GM23338 (cell line): Measurements from ENCODE around the gene SIRPA.
"Not testable (repeated sequence)": the region's sequence is repeated elsewhere in the genome, so short reads cannot be mapped to it uniquely, and the experiment has no call there.

ENCODE experiments used
- CREB1 ChIP-seq: fragments of 250-450 bp; sonication (Bioruptor Pico); IDR thresholded peaks from 2 replicates; pipeline ENCODE4 v1.5.0; 2020; ENCODE audit warnings: low read depth, mild to moderate bottlenecking, moderate library complexity
- EZH2 ChIP-seq: fragments of 200-600 bp; sonication (generic); IDR thresholded peaks from one replicate; pipeline ENCODE4 v1.8.0; 2017; ENCODE audit warnings: antibody characterized with exemption, mild to moderate bottlenecking, low read depth; ENCODE audit not compliant: unreplicated experiment
- EZH2phosphoT487 ChIP-seq: fragments of 200-600 bp; sonication (generic); IDR thresholded peaks from one replicate; pipeline ENCODE4 v1.8.1; 2018; ENCODE audit warnings: antibody characterized with exemption; ENCODE audit not compliant: unreplicated experiment
- JUNB ChIP-seq: IDR thresholded peaks from one replicate; pipeline ENCODE4 v1.6.1; 2016; ENCODE audit warnings: antibody characterized with exemption; ENCODE audit not compliant: unreplicated experiment
- NANOG ChIP-seq: IDR thresholded peaks from 2 replicates; pipeline ENCODE4 v1.6.1; 2016; ENCODE audit warnings: antibody characterized with exemption, borderline replicate concordance
- POLR2AphosphoS5 ChIP-seq: IDR thresholded peaks from 2 replicates; pipeline ENCODE4 v1.6.1; 2016; ENCODE audit warnings: antibody characterized with exemption, low read depth
- STAT1 ChIP-seq: IDR thresholded peaks from one replicate; pipeline ENCODE4 v1.6.1; 2016; ENCODE audit warnings: antibody characterized with exemption; ENCODE audit not compliant: unreplicated experiment
- ZNF114 ChIP-seq: fragments of 250-450 bp; sonication (Bioruptor Pico); IDR thresholded peaks from 2 replicates; pipeline ENCODE4 v1.5.0; 2020; ENCODE audit warnings: mild to moderate bottlenecking, moderate library complexity
- ZNF331 ChIP-seq: fragments of 250-450 bp; sonication (Bioruptor Pico); IDR thresholded peaks from 2 replicates; pipeline ENCODE4 v1.5.0; 2020; ENCODE audit warnings: low read depth, mild to moderate bottlenecking, moderate library complexity
- TF ChIP-seq, protein P1 (sequence below), 2 experiments: fragments of 200-600 bp in 1 of 2; sonication (generic) in 1 of 2; conservative IDR thresholded peaks; 2 replicates each; pipeline versions ENCODE4 v1.5.1 to v1.6.1; 2016 to 2017; ENCODE audit warnings: antibody characterized with exemption in 2 of 2, low read depth in 2 of 2, mild to moderate bottlenecking in 2 of 2, moderate library complexity in 1 of 2
- TF ChIP-seq, protein P2 (sequence below): IDR thresholded peaks from one replicate; pipeline ENCODE4 v1.6.1; 2018; ENCODE audit warnings: antibody characterized with exemption; ENCODE audit not compliant: unreplicated experiment
- TF ChIP-seq, protein P3 (sequence below): IDR thresholded peaks from 2 replicates; pipeline ENCODE4 v1.6.1; 2016; ENCODE audit warnings: antibody characterized with exemption

DNA sequence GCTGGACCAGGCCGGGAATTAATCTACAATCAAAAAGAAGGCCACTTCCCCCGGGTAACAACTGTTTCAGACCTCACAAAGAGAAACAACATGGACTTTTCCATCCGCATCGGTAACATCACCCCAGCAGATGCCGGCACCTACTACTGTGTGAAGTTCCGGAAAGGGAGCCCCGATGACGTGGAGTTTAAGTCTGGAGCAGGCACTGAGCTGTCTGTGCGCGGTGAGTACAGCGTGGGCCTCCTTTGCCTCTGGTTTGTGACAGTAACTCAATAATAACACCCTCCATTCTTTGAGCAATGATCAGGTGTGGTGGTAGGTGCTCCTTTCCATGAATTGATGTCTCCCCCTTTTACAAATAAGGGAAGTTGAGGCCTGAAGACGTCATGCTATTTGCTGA lies 20.0 kb downstream of the SIRPA start:
- TF ChIP-seq, protein P1, sequence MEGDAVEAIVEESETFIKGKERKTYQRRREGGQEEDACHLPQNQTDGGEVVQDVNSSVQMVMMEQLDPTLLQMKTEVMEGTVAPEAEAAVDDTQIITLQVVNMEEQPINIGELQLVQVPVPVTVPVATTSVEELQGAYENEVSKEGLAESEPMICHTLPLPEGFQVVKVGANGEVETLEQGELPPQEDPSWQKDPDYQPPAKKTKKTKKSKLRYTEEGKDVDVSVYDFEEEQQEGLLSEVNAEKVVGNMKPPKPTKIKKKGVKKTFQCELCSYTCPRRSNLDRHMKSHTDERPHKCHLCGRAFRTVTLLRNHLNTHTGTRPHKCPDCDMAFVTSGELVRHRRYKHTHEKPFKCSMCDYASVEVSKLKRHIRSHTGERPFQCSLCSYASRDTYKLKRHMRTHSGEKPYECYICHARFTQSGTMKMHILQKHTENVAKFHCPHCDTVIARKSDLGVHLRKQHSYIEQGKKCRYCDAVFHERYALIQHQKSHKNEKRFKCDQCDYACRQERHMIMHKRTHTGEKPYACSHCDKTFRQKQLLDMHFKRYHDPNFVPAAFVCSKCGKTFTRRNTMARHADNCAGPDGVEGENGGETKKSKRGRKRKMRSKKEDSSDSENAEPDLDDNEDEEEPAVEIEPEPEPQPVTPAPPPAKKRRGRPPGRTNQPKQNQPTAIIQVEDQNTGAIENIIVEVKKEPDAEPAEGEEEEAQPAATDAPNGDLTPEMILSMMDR (conservative IDR thresholded peaks at IDR 0.05; ENCODE audit: low read depth in 2 of 2): not testable (repeated sequence)
- not testable (repeated sequence) for TF ChIP-seq EZH2; EZH2phosphoT487; STAT1; POLR2AphosphoS5; CREB1 (CRISPR knock-in tag); ZNF331 (CRISPR knock-in tag); ZNF114 (CRISPR knock-in tag); JUNB; NANOG
- TF ChIP-seq, protein P2, sequence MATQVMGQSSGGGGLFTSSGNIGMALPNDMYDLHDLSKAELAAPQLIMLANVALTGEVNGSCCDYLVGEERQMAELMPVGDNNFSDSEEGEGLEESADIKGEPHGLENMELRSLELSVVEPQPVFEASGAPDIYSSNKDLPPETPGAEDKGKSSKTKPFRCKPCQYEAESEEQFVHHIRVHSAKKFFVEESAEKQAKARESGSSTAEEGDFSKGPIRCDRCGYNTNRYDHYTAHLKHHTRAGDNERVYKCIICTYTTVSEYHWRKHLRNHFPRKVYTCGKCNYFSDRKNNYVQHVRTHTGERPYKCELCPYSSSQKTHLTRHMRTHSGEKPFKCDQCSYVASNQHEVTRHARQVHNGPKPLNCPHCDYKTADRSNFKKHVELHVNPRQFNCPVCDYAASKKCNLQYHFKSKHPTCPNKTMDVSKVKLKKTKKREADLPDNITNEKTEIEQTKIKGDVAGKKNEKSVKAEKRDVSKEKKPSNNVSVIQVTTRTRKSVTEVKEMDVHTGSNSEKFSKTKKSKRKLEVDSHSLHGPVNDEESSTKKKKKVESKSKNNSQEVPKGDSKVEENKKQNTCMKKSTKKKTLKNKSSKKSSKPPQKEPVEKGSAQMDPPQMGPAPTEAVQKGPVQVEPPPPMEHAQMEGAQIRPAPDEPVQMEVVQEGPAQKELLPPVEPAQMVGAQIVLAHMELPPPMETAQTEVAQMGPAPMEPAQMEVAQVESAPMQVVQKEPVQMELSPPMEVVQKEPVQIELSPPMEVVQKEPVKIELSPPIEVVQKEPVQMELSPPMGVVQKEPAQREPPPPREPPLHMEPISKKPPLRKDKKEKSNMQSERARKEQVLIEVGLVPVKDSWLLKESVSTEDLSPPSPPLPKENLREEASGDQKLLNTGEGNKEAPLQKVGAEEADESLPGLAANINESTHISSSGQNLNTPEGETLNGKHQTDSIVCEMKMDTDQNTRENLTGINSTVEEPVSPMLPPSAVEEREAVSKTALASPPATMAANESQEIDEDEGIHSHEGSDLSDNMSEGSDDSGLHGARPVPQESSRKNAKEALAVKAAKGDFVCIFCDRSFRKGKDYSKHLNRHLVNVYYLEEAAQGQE: not testable (repeated sequence)
- TF ChIP-seq, protein P3, sequence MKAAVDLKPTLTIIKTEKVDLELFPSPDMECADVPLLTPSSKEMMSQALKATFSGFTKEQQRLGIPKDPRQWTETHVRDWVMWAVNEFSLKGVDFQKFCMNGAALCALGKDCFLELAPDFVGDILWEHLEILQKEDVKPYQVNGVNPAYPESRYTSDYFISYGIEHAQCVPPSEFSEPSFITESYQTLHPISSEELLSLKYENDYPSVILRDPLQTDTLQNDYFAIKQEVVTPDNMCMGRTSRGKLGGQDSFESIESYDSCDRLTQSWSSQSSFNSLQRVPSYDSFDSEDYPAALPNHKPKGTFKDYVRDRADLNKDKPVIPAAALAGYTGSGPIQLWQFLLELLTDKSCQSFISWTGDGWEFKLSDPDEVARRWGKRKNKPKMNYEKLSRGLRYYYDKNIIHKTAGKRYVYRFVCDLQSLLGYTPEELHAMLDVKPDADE: not testable (repeated sequence)
